Tibial nerve (tissue), 3 donors: Measurements from ENCODE around the gene SLC22A24.

Experiments used
- CTCF ChIP-seq, 5 experiments: fragments of 200-600 bp in 3 of 5; fragments of 450-650 bp in 2 of 5; sonication (generic) in 3 of 5; IDR thresholded peaks; one replicate each; pipeline ENCODE4 v1.5.1; 2016 to 2019; ENCODE audit warnings: antibody characterized with exemption in 5 of 5, mild to moderate bottlenecking in 3 of 5, moderate library complexity in 2 of 5
- POLR2A ChIP-seq, 2 donors: fragments of 450-650 bp; IDR thresholded peaks; one replicate each; pipeline ENCODE4 v1.6.1; 2017; ENCODE audit warnings: antibody characterized with exemption in 2 of 2, mild to moderate bottlenecking in 2 of 2, moderate library complexity in 2 of 2

- TF ChIP-seq POLR2A (IDR thresholded peaks at IDR 0.05) (no peak), CTCF (IDR thresholded peaks at IDR 0.05) (no peak)
These were observed 36.5 kb upstream of the SLC22A24 start for GRCh38 chr11:63180536-63180935.
